Neural cell (in vitro differentiated cells): ENCODE data around the gene CLSTN2. TPM values are rescaled to one million over a fixed set of nuclear protein-coding genes. Genes with fewer than 3 reads are reported as not detected.

Experiments
- H2AFZ ChIP-seq: fragments of 200-600, 300-800 bp; sonication (generic), shearing (Covaris generic); 2 replicates; pipeline ENCODE4 v1.6.0; 2014; ENCODE audit warnings: low read depth, mild to moderate bottlenecking, antibody characterized with exemption, low read length, moderate library complexity
- H3F3A ChIP-seq: fragments of 200-600 bp; shearing (Covaris generic); 2 replicates; pipeline ENCODE4 v1.6.1; 2016; ENCODE audit warnings: mild to moderate bottlenecking, moderate library complexity, mixed read lengths, antibody characterized with exemption, low read length; ENCODE audit not compliant: insufficient read depth, poor library complexity, severe bottlenecking
- H3K27ac ChIP-seq: fragments of 200-600, 300-800 bp; sonication (generic), shearing (Covaris generic); 2 replicates; pipeline ENCODE4 v1.5.1; 2014; ENCODE audit warnings: mild to moderate bottlenecking, low read length, moderate library complexity
- H3K27me3 ChIP-seq: fragments of 300-800, 200-600 bp; sonication (generic), shearing (Covaris generic); 2 replicates; pipeline ENCODE4 v1.6.0; 2014; ENCODE audit warnings: mild to moderate bottlenecking, low read depth, low read length, moderate library complexity; ENCODE audit not compliant: insufficient read depth
- H3K36me3 ChIP-seq: fragments of 300-800, 200-600 bp; sonication (generic), shearing (Covaris generic); 2 replicates; pipeline ENCODE4 v1.5.1; 2014; ENCODE audit warnings: mild to moderate bottlenecking, antibody characterized with exemption, low read length, moderate library complexity; ENCODE audit not compliant: insufficient read depth
- H3K4me2 ChIP-seq: fragments of 300-800, 200-600 bp; sonication (generic), shearing (Covaris generic); 2 replicates; pipeline ENCODE4 v1.6.0; 2014; ENCODE audit warnings: mild to moderate bottlenecking, low read length
- H3K4me3 ChIP-seq: fragments of 300-800, 200-600 bp; sonication (generic), shearing (Covaris generic); 2 replicates; pipeline ENCODE4 v1.5.1; 2014; ENCODE audit warnings: mild to moderate bottlenecking, low read length, moderate library complexity
- H3K79me2 ChIP-seq: fragments of 200-600 bp; shearing (Covaris generic); replicated peaks from 2 replicates; pipeline ENCODE4 v1.6.0; 2014; ENCODE audit warnings: mild to moderate bottlenecking, low read length, moderate library complexity; ENCODE audit not compliant: insufficient read depth
- H3K9ac ChIP-seq: fragments of 300-800, 200-600 bp; sonication (generic), shearing (Covaris generic); 2 replicates; pipeline ENCODE4 v1.6.1; 2016; ENCODE audit warnings: mild to moderate bottlenecking, low read length, mixed read lengths
- H3K9me2 ChIP-seq: fragments of 200-600 bp; shearing (Covaris generic); 2 replicates; pipeline ENCODE4 v1.6.1; 2016; ENCODE audit warnings: mild to moderate bottlenecking, low read length, mixed read lengths; ENCODE audit not compliant: insufficient read depth
- H3K9me3 ChIP-seq: fragments of 200-600, 300-800 bp; sonication (generic), shearing (Covaris generic); 2 replicates; pipeline ENCODE4 v1.6.1; 2016; ENCODE audit warnings: mild to moderate bottlenecking, mixed run types, low read length, moderate library complexity, mixed read lengths
- H4K20me1 ChIP-seq: fragments of 200-600 bp; shearing (Covaris generic); 2 replicates; pipeline ENCODE4 v1.6.1; 2016; ENCODE audit warnings: mild to moderate bottlenecking, mixed run types; ENCODE audit not compliant: insufficient read depth
- EP300 ChIP-seq: fragments of 450-650 bp; conservative IDR thresholded peaks from 2 replicates; pipeline ENCODE4 v1.6.1; 2014; ENCODE audit warnings: antibody characterized with exemption, mild to moderate bottlenecking, moderate library complexity; ENCODE audit not compliant: poor library complexity, severe bottlenecking
- EZH2 ChIP-seq: fragments of 200-600, 300-800 bp; shearing (Covaris generic), sonication (generic); IDR thresholded peaks from 2 replicates; pipeline ENCODE4 v1.6.1; 2014; ENCODE audit warnings: antibody characterized with exemption, low read length, borderline replicate concordance, mild to moderate bottlenecking; ENCODE audit not compliant: insufficient read depth, poor library complexity, severe bottlenecking
- MXI1 ChIP-seq: fragments of 450-650 bp; conservative IDR thresholded peaks from 2 replicates; pipeline ENCODE4 v1.6.1; 2014; ENCODE audit warnings: antibody characterized with exemption, mild to moderate bottlenecking; ENCODE audit not compliant: poor library complexity, severe bottlenecking
- POLR2AphosphoS5 ChIP-seq: IDR thresholded peaks from 2 replicates; pipeline ENCODE4 v1.6.1; 2012
- RAD21 ChIP-seq: fragments of 450-650 bp; conservative IDR thresholded peaks from 2 replicates; pipeline ENCODE4 v1.6.1; 2014; ENCODE audit warnings: antibody characterized with exemption, mild to moderate bottlenecking, moderate library complexity
- REST ChIP-seq: IDR thresholded peaks from 2 replicates; pipeline ENCODE4 v1.6.1; 2012; ENCODE audit warnings: borderline replicate concordance
- SMC3 ChIP-seq: fragments of 450-650 bp; conservative IDR thresholded peaks from 2 replicates; pipeline ENCODE4 v1.6.1; 2014; ENCODE audit warnings: antibody characterized with exemption, mild to moderate bottlenecking, moderate library complexity; ENCODE audit not compliant: poor library complexity
- TAF1 ChIP-seq: IDR thresholded peaks from 2 replicates; pipeline ENCODE4 v1.6.1; 2012; ENCODE audit warnings: low read depth
- polyA plus RNA-seq: library from polyadenylated mRNA; depleted of rRNA; stranded (reverse); fragments of >200 nt; gene quantifications from 2 replicates; pipeline ENCODE4 v1.2.3, GENCODE V29; 2014
- TF ChIP-seq, protein P1 (sequence below): fragments of 450-650 bp; IDR thresholded peaks from 2 replicates; pipeline ENCODE4 v1.5.1; 2014; ENCODE audit warnings: antibody characterized with exemption, mild to moderate bottlenecking, moderate library complexity; ENCODE audit not compliant: poor library complexity, severe bottlenecking

Gene CLSTN2
- polyA plus RNA-seq, 1 donor from 2014 or later = 10.7 TPM

DNA sequence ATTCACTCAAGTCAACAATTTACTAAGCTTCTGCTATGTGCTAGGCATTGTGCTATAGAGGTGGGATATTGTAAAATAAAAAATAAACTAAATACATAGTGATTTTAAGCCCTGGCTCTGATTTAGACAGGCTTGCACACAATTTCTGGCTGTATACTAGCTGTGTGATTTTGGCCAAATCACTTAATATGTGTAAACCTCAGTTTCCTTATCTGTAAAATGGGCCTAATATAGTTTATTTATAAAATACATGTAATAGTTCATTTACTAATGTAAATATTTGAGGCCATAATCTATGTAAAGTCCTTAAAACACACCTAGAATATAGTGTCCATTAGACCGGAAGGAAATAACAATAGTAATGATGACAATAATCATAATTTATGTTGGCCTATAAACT, 363.1 kb downstream of the CLSTN2 start:
- no peak for TF ChIP-seq MXI1
- TF ChIP-seq REST = no peak
- no peak for TF ChIP-seq EZH2
- TF ChIP-seq SMC3 = no peak
- TF ChIP-seq, protein P1, sequence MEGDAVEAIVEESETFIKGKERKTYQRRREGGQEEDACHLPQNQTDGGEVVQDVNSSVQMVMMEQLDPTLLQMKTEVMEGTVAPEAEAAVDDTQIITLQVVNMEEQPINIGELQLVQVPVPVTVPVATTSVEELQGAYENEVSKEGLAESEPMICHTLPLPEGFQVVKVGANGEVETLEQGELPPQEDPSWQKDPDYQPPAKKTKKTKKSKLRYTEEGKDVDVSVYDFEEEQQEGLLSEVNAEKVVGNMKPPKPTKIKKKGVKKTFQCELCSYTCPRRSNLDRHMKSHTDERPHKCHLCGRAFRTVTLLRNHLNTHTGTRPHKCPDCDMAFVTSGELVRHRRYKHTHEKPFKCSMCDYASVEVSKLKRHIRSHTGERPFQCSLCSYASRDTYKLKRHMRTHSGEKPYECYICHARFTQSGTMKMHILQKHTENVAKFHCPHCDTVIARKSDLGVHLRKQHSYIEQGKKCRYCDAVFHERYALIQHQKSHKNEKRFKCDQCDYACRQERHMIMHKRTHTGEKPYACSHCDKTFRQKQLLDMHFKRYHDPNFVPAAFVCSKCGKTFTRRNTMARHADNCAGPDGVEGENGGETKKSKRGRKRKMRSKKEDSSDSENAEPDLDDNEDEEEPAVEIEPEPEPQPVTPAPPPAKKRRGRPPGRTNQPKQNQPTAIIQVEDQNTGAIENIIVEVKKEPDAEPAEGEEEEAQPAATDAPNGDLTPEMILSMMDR = no peak
- no peak for TF ChIP-seq POLR2AphosphoS5
- no peak for TF ChIP-seq EP300
- TF ChIP-seq RAD21 = no peak
- no peak for TF ChIP-seq TAF1
- H3K4me2 ChIP-seq = no peak overlapping the region
- no peak overlapping the region for H3K4me3 ChIP-seq
- no peaks in the 10 kb centered on the region for H3K27me3 ChIP-seq
- H2AFZ ChIP-seq = no peak overlapping the region
- no peaks in the 10 kb centered on the region for H4K20me1 ChIP-seq
- no peaks in the 10 kb centered on the region for H3F3A ChIP-seq
- H3K9me3 ChIP-seq = no peaks in the 10 kb centered on the region
- H3K9me2 ChIP-seq = no peaks in the 10 kb centered on the region
- no peak overlapping the region for H3K27ac ChIP-seq
- no peaks in the 10 kb centered on the region for H3K79me2 ChIP-seq
- no peaks in the 10 kb centered on the region for H3K36me3 ChIP-seq
- H3K9ac ChIP-seq = no peak overlapping the region

GRCh38 chr3:140298569-140299070, 363.6 kb downstream of the CLSTN2 start:
- TF ChIP-seq POLR2AphosphoS5 = no peak
- no peaks in the 10 kb centered on the region for H3K27me3 ChIP-seq
- no peaks in the 10 kb centered on the region for H3K9me3 ChIP-seq
- no peak overlapping the region for H3K27ac ChIP-seq
- H3K9ac ChIP-seq = no peak overlapping the region
- no peaks in the 10 kb centered on the region for H3K9me2 ChIP-seq
- no peaks in the 10 kb centered on the region for H3K79me2 ChIP-seq
- no peaks in the 10 kb centered on the region for H3K36me3 ChIP-seq
- no peak overlapping the region for H3K4me3 ChIP-seq
- H4K20me1 ChIP-seq = no peaks in the 10 kb centered on the region
- no peaks in the 10 kb centered on the region for H3F3A ChIP-seq
- no peak overlapping the region for H3K4me2 ChIP-seq
- no peak overlapping the region for H2AFZ ChIP-seq

DNA sequence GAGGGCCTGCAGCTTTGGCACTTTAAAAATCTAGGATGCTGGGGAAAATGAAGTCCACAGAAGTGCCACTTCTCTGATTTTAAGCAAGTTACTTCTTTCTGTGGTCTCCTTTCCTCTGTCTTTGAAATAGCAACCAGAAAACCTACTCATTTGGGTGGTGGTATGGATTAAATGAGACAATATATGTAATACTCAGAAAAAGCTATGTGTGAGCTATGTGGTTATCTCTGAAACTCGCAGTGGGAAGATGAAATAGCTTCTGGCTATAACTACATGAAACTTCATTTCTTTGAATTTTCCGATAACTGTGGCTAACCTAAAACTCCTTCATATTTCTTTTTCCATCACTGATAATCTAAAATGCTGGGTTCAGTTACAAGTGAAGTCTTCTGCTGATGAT, 368.9 kb downstream of the CLSTN2 start:
- no peaks in the 10 kb centered on the region for H3K9me3 ChIP-seq
- H3K27ac ChIP-seq = no peak overlapping the region
- TF ChIP-seq EZH2 (no peak), SMC3 (no peak), REST (no peak), EP300 (no peak), RAD21 (no peak), MXI1 (no peak), TAF1 (no peak), POLR2AphosphoS5 (no peak)
- TF ChIP-seq, protein P1 = no peak
- H3K79me2 ChIP-seq = no peaks in the 10 kb centered on the region
- no peak overlapping the region for H3K9ac ChIP-seq
- no peaks in the 10 kb centered on the region for H3K27me3 ChIP-seq
- H2AFZ ChIP-seq = no peak overlapping the region
- no peak overlapping the region for H3K4me2 ChIP-seq
- H4K20me1 ChIP-seq = no peaks in the 10 kb centered on the region
- no peaks in the 10 kb centered on the region for H3K9me2 ChIP-seq
- no peaks in the 10 kb centered on the region for H3K36me3 ChIP-seq
- H3K4me3 ChIP-seq = no peak overlapping the region
- no peaks in the 10 kb centered on the region for H3F3A ChIP-seq
